Neural progenitor cell (in vitro differentiated cells): ENCODE results near the gene HSF4.

Experiments
- EZH2 ChIP-seq: fragments of 200-600 bp; sonication (generic); IDR thresholded peaks from 2 replicates; pipeline ENCODE4 v1.6.1; 2017; ENCODE audit warnings: antibody characterized with exemption, mild to moderate bottlenecking, moderate library complexity
- TF ChIP-seq, protein P1 (sequence below): fragments of 200-600 bp; sonication (generic); IDR thresholded peaks from 2 replicates; pipeline ENCODE4 v1.5.1; 2017; ENCODE audit warnings: antibody characterized with exemption, mild to moderate bottlenecking

DNA sequence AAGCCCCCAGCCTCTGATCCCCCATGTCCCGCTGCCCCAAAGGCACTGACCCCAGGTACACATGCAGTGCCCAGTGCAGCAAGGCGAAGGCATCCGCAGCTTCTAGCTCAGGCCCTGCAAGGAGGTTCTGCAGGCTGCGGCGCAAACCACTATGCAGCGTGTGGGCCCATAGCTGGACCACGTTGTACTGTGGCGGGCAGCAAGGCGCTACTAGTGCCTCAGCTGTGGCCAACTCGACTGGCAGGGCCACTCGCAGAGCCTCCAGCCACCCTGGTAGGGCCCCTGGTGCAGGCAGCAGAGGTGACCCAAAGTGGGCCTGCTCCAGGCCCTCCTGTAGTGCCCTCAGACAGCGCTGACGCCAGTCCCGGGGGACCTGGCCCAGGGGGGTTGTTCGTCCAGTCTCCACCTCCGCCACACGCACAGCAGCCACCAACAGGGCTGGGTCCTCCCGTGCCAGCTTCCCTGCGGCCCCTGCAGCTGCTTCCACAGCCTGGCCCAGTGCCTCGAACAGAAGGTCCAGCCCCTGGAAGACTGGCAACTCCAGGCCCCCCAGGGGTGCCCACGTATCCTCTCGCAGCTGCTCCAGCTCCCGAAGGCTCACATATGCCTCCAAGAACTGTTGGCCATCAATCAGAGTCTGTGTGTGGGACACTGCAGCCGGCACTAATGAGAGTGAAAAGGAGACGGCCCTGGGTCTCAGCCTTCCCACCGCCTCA lies 22.8 kb downstream of the HSF4 start:
- no peak for TF ChIP-seq EZH2
- TF ChIP-seq, protein P1, sequence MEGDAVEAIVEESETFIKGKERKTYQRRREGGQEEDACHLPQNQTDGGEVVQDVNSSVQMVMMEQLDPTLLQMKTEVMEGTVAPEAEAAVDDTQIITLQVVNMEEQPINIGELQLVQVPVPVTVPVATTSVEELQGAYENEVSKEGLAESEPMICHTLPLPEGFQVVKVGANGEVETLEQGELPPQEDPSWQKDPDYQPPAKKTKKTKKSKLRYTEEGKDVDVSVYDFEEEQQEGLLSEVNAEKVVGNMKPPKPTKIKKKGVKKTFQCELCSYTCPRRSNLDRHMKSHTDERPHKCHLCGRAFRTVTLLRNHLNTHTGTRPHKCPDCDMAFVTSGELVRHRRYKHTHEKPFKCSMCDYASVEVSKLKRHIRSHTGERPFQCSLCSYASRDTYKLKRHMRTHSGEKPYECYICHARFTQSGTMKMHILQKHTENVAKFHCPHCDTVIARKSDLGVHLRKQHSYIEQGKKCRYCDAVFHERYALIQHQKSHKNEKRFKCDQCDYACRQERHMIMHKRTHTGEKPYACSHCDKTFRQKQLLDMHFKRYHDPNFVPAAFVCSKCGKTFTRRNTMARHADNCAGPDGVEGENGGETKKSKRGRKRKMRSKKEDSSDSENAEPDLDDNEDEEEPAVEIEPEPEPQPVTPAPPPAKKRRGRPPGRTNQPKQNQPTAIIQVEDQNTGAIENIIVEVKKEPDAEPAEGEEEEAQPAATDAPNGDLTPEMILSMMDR = no peak
